LNCaP clone FGC (cell line): Measurements from ENCODE around the gene ASF1A.

Source experiments
- DNase-seq: peaks from one replicate; pipeline ENCODE4 v3.0.0-alpha.2; 2011; ENCODE audit warnings: low read depth
- H3K4me3 ChIP-seq: 2 replicates; pipeline ENCODE4 v1.5.1; 2011; ENCODE audit warnings: mild to moderate bottlenecking, low read depth, low read length, control low read depth
- CTCF ChIP-seq: IDR thresholded peaks from 2 replicates; pipeline ENCODE4 v1.5.1; 2012; ENCODE audit warnings: mild to moderate bottlenecking; ENCODE audit not compliant: control insufficient read depth, insufficient read depth; ENCODE audit errors: extremely low read depth

The ASF1A gene

GRCh38 chr6:118908441-118908840 lies 14.5 kb downstream of the ASF1A start:
- no peak overlapping the region for H3K4me3 ChIP-seq
- no peak for TF ChIP-seq CTCF
- no peak for DNase-seq

GRCh38 chr6:118912646-118913045 lies 18.7 kb downstream of the ASF1A start:
- TF ChIP-seq CTCF: no peak
- DNase-seq: no peak
- H3K4me3 ChIP-seq: no peak overlapping the region

- H3K4me3 ChIP-seq: no peak overlapping the region
- TF ChIP-seq CTCF: no peak
- DNase-seq: no peak
Measured at GRCh38 chr6:118913161-118913560, 19.2 kb downstream of the ASF1A start.

- TF ChIP-seq CTCF: no peak
- no peak for DNase-seq
- H3K4me3 ChIP-seq: no peak overlapping the region
Measured at GRCh38 chr6:118914598-118914997, 20.6 kb downstream of the ASF1A start.

- DNase-seq: no peak
- no peak for TF ChIP-seq CTCF
- no peak overlapping the region for H3K4me3 ChIP-seq
Measured at GRCh38 chr6:118917546-118918328, 23.8 kb downstream of the ASF1A start.

- TF ChIP-seq CTCF: no peak
- no peak overlapping the region for H3K4me3 ChIP-seq
- peak; percentile 50 for DNase-seq
Measured at GRCh38 chr6:118918329-118918725, 24.4 kb downstream of the ASF1A start.

- no peak overlapping the region for H3K4me3 ChIP-seq
- TF ChIP-seq CTCF: no peak
- DNase-seq: no peak
Measured at GRCh38 chr6:118921084-118921483, 27.1 kb downstream of the ASF1A start.
